Measurements from ENCODE around the gene SHKBP1. TPM values are rescaled to one million over a fixed set of nuclear protein-coding genes. Genes with fewer than 3 reads are reported as not detected.

SHKBP1 gene
- total RNA-seq, 4 donors from 2014 or later, result 37.0 to 87.5 (median 47.8) TPM

GRCh38 chr19:40578442-40578908, 1.8 kb downstream of the SHKBP1 start:
- DNase-seq (ENCODE audit: low spot score) (no peak), ATAC-seq (ENCODE audit: low FRiP score) (no peak)
- TF ChIP-seq, protein P1, sequence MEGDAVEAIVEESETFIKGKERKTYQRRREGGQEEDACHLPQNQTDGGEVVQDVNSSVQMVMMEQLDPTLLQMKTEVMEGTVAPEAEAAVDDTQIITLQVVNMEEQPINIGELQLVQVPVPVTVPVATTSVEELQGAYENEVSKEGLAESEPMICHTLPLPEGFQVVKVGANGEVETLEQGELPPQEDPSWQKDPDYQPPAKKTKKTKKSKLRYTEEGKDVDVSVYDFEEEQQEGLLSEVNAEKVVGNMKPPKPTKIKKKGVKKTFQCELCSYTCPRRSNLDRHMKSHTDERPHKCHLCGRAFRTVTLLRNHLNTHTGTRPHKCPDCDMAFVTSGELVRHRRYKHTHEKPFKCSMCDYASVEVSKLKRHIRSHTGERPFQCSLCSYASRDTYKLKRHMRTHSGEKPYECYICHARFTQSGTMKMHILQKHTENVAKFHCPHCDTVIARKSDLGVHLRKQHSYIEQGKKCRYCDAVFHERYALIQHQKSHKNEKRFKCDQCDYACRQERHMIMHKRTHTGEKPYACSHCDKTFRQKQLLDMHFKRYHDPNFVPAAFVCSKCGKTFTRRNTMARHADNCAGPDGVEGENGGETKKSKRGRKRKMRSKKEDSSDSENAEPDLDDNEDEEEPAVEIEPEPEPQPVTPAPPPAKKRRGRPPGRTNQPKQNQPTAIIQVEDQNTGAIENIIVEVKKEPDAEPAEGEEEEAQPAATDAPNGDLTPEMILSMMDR (IDR thresholded peaks at IDR 0.05), result no peak

- DNase-seq (ENCODE audit: low spot score), result no peak
- TF ChIP-seq, protein P1 (IDR thresholded peaks at IDR 0.05), result no peak
- no peak for ATAC-seq (ENCODE audit: low FRiP score)
Observed at GRCh38 chr19:40580619-40581018, 3.9 kb downstream of the SHKBP1 start.

DNA sequence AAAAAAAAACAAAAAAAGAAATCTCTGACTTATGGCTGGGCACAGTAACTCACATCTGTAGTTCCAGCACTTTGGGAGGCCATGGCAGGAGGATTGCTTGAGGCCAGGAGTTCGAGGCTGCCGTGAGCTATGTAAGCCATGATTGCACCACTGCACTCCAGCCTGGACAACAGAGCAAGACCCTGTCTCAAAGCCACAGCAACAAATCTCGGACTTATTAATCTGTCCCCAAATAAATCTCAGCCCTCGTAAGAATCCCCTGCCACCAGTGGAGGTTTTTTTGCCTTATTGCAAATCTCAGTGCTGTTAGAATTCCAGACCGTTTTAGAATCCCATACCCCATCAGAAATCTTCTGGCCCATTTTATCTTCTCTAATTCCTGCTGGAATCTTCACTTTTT, 4.9 kb downstream of the SHKBP1 start:
- TF ChIP-seq, protein P1 (IDR thresholded peaks at IDR 0.05), result no peak
- DNase-seq (ENCODE audit: low spot score) (no peak), ATAC-seq (ENCODE audit: low FRiP score) (no peak)

- no peak for DNase-seq (ENCODE audit: low spot score)
- TF ChIP-seq, protein P1 (IDR thresholded peaks at IDR 0.05), result no peak
Observed at GRCh38 chr19:40582467-40582866, 5.8 kb downstream of the SHKBP1 start.

DNA sequence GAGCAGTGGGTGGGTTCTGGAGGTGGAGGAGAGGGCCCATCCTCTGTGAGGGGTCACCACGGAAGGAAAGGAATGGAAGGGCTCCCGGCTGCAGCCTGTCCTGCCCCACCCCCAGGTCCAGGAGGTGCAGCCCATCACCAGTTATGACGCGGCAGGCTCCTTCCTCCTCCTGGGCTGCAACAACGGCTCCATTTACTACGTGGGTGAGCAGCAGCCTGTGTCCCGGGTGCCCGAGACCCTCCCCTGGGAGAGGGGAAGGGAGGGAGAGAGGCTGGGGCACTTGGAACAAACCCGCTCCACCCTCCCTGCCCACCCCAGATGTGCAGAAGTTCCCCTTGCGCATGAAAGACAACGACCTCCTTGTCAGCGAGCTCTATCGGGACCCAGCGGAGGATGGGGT, 6.6 kb downstream of the SHKBP1 start:
- TF ChIP-seq, protein P1 (IDR thresholded peaks at IDR 0.05), result no peak
- no peak for DNase-seq (ENCODE audit: low spot score)
- ATAC-seq (ENCODE audit: low FRiP score), result no peak

More at GRCh38 chr19:40582467-40582866, 5.8 kb downstream of the SHKBP1 start:
- ATAC-seq (ENCODE audit: low FRiP score), result no peak

DNA sequence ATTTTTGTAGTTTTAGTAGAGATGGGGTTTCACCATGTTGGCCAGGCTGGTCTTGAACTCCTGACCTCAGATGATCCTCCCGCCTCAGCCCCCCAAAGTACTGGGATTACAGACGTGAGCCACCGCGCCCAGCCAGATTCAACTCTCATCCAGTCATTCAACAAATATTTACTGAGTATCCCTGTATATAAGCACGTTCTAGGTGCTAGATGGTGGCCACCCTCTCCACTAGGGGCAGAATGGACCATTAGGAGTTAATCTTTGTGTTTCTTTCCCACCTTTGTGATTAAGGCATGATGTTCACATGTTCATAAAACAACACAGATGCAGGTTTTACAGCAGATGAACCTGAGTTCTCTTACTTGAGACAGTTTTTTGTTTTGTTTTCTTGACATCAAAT, 7.3 kb downstream of the SHKBP1 start:
- TF ChIP-seq, protein P1 (IDR thresholded peaks at IDR 0.05), result no peak
- ATAC-seq (ENCODE audit: low FRiP score) (no peak), DNase-seq (ENCODE audit: low spot score) (no peak)

DNA sequence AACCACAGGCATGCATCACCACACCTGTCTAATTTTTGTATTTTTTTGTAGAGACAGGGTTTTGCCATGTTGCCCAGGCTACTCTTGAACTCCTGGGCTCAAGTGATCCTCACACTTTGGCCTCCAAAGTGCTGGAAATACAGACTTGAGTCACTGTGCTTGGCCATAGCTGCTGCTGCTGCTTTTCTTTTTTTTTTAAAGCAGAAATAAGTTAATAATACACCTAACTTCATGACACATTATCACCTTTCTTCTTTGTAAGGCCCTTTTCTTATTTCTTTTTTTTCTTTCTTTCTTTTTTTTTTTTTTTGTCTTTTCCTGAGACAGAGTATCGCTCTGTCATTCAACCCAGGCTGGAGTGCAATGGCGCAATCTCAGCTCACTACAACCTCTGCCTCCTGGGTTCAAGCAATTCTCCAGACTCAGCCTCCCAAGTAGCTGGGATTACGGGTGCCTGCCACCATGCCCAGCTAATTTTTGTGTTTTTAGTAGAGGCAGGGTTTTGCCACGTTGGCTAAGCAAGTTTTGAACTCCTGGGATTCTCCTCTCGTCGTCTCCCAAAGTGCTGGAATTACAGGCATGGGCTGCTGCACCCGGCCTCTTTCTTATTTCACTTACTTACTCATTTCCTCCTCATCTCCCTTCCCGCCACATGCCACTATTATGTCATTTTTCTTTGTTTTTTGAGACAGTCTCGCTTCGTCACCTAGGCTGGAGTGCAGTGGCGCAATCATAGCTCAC, 8.7 kb downstream of the SHKBP1 start:
- DNase-seq (ENCODE audit: low spot score) (no peak), ATAC-seq (ENCODE audit: low FRiP score) (no peak)
- TF ChIP-seq, protein P1 (IDR thresholded peaks at IDR 0.05), result no peak
